Loucy (cell line): ENCODE results near the gene MBNL1.

Experiments used
- EZH2phosphoT487 ChIP-seq: fragments of 200-600 bp; IDR thresholded peaks from 2 replicates; pipeline ENCODE4 v1.6.1; 2018; ENCODE audit warnings: antibody characterized with exemption, mild to moderate bottlenecking, moderate library complexity, borderline replicate concordance
- TF ChIP-seq, protein P1 (sequence below): fragments of 200-600 bp; sonication (generic); conservative IDR thresholded peaks from 2 replicates; pipeline ENCODE4 v1.5.1; 2014; ENCODE audit warnings: mild to moderate bottlenecking, antibody characterized with exemption, low read length

- TF ChIP-seq, protein P1, sequence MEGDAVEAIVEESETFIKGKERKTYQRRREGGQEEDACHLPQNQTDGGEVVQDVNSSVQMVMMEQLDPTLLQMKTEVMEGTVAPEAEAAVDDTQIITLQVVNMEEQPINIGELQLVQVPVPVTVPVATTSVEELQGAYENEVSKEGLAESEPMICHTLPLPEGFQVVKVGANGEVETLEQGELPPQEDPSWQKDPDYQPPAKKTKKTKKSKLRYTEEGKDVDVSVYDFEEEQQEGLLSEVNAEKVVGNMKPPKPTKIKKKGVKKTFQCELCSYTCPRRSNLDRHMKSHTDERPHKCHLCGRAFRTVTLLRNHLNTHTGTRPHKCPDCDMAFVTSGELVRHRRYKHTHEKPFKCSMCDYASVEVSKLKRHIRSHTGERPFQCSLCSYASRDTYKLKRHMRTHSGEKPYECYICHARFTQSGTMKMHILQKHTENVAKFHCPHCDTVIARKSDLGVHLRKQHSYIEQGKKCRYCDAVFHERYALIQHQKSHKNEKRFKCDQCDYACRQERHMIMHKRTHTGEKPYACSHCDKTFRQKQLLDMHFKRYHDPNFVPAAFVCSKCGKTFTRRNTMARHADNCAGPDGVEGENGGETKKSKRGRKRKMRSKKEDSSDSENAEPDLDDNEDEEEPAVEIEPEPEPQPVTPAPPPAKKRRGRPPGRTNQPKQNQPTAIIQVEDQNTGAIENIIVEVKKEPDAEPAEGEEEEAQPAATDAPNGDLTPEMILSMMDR: no peak
- TF ChIP-seq EZH2phosphoT487: no peak
Observed at GRCh38 chr3:152426393-152426792, 157.7 kb downstream of the MBNL1 start.
